PC-9 (cell line): ENCODE results near the gene RNF225.

ENCODE experiments used
- EZH2 ChIP-seq: fragments of 200-600 bp; sonication (generic); IDR thresholded peaks from 2 replicates; pipeline ENCODE4 v1.8.0; 2017; ENCODE audit warnings: antibody characterized with exemption, low read depth
- TF ChIP-seq, protein P1 (sequence below): fragments of 200-600 bp; sonication (generic); conservative IDR thresholded peaks from 2 replicates; pipeline ENCODE4 v1.6.1; 2017; ENCODE audit warnings: mixed run types, antibody characterized with exemption, mild to moderate bottlenecking, moderate library complexity

- TF ChIP-seq, protein P1, sequence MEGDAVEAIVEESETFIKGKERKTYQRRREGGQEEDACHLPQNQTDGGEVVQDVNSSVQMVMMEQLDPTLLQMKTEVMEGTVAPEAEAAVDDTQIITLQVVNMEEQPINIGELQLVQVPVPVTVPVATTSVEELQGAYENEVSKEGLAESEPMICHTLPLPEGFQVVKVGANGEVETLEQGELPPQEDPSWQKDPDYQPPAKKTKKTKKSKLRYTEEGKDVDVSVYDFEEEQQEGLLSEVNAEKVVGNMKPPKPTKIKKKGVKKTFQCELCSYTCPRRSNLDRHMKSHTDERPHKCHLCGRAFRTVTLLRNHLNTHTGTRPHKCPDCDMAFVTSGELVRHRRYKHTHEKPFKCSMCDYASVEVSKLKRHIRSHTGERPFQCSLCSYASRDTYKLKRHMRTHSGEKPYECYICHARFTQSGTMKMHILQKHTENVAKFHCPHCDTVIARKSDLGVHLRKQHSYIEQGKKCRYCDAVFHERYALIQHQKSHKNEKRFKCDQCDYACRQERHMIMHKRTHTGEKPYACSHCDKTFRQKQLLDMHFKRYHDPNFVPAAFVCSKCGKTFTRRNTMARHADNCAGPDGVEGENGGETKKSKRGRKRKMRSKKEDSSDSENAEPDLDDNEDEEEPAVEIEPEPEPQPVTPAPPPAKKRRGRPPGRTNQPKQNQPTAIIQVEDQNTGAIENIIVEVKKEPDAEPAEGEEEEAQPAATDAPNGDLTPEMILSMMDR, result no peak
- no peak for TF ChIP-seq EZH2
Measured at GRCh38 chr19:58434217-58434616, 38.8 kb downstream of the RNF225 start.
